Nephron (organoid): Measurements from ENCODE around the gene TRPC4AP.

Experiments
- H3K27ac Mint-ChIP-seq, 3 experiments: 2 replicates each; pipeline ENCODE4 v1.8.0; 2020; ENCODE audit warnings: mixed read lengths in 3 of 3, mild to moderate bottlenecking in 2 of 3, moderate library complexity in 1 of 3
- H3K27me3 Mint-ChIP-seq: 2 replicates; pipeline ENCODE4 v1.8.0; 2021; ENCODE audit warnings: low read depth, mild to moderate bottlenecking, moderate library complexity, mixed read lengths
- H3K36me3 Mint-ChIP-seq: 2 replicates; pipeline ENCODE4 v1.8.0; 2020; ENCODE audit warnings: low read depth, mixed read lengths
- H3K4me1 Mint-ChIP-seq: 2 replicates; pipeline ENCODE4 v1.8.0; 2020; ENCODE audit warnings: mixed read lengths
- H3K4me3 Mint-ChIP-seq, 3 experiments: 2 replicates each; pipeline ENCODE4 v1.8.0; 2020; ENCODE audit warnings: mild to moderate bottlenecking in 3 of 3, mixed read lengths in 3 of 3, moderate library complexity in 2 of 3
- H3K9me3 Mint-ChIP-seq: 2 replicates; pipeline ENCODE4 v1.8.0; 2020; ENCODE audit warnings: mixed read lengths
- TF ChIP-seq, protein P1 (sequence below), 3 experiments: fragments of 200-600 bp; sonication (generic); IDR thresholded peaks; one replicate each; pipeline ENCODE4 v1.5.0; 2021; ENCODE audit warnings: antibody characterized with exemption in 3 of 3; ENCODE audit not compliant: unreplicated experiment in 3 of 3

The TRPC4AP gene, protein sequence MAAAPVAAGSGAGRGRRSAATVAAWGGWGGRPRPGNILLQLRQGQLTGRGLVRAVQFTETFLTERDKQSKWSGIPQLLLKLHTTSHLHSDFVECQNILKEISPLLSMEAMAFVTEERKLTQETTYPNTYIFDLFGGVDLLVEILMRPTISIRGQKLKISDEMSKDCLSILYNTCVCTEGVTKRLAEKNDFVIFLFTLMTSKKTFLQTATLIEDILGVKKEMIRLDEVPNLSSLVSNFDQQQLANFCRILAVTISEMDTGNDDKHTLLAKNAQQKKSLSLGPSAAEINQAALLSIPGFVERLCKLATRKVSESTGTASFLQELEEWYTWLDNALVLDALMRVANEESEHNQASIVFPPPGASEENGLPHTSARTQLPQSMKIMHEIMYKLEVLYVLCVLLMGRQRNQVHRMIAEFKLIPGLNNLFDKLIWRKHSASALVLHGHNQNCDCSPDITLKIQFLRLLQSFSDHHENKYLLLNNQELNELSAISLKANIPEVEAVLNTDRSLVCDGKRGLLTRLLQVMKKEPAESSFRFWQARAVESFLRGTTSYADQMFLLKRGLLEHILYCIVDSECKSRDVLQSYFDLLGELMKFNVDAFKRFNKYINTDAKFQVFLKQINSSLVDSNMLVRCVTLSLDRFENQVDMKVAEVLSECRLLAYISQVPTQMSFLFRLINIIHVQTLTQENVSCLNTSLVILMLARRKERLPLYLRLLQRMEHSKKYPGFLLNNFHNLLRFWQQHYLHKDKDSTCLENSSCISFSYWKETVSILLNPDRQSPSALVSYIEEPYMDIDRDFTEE

DNA sequence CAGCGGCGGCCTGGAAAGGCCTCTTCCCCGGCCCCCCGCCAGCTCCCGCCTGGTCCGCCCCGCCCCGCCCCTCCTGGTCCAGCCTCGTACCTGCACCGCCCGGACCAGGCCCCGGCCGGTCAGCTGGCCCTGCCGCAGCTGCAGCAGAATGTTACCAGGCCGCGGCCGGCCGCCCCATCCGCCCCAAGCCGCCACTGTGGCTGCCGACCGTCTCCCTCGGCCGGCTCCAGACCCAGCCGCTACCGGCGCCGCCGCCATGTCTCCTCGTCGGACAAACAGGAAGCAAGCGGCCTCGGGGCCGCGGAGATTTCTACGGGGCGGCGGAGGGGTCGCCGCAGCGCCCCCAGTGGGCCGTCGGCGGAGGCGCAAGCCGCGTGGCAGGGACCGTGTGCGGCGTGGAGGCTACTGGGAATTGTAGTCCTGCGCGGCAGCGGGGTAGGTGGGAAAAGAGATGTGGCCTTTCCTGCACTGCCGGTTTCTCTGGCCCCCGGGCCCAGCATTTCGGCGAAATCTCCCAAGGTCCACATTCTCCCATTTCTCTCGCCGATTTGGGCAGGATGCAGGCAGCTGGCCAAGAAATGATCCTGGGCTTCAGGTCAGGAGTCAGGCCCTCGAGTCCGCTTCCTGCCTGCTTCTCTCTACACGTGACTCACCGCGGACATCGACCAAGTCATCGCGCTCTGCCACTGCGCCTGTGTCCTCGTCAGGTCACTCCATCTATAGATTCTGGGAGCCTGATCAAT is at the start of gene TRPC4AP:
TSS of gene TRPC4AP (minus strand) at position 284 of the 743 bp plus-strand sequence. CDS start at position 258, 26 bp downstream.
- H3K9me3 Mint-ChIP-seq: no peaks in the 10 kb centered on the region
- H3K27ac Mint-ChIP-seq: peak within 1 kb of the TSS; percentile 86 to 98 (median 96)
- H3K4me3 Mint-ChIP-seq: peak within 1 kb of the TSS; percentile 90 to 99 (median 92)
- TF ChIP-seq, protein P1, sequence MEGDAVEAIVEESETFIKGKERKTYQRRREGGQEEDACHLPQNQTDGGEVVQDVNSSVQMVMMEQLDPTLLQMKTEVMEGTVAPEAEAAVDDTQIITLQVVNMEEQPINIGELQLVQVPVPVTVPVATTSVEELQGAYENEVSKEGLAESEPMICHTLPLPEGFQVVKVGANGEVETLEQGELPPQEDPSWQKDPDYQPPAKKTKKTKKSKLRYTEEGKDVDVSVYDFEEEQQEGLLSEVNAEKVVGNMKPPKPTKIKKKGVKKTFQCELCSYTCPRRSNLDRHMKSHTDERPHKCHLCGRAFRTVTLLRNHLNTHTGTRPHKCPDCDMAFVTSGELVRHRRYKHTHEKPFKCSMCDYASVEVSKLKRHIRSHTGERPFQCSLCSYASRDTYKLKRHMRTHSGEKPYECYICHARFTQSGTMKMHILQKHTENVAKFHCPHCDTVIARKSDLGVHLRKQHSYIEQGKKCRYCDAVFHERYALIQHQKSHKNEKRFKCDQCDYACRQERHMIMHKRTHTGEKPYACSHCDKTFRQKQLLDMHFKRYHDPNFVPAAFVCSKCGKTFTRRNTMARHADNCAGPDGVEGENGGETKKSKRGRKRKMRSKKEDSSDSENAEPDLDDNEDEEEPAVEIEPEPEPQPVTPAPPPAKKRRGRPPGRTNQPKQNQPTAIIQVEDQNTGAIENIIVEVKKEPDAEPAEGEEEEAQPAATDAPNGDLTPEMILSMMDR (IDR thresholded peaks at IDR 0.05; ENCODE audit: unreplicated experiment in 3 of 3): peak; percentile 96 to 99 (median 99)
- peaks cover 46% of the 10 kb centered on the region for H3K4me1 Mint-ChIP-seq
- H3K36me3 Mint-ChIP-seq: peaks cover 8% of the 10 kb centered on the region
- H3K27me3 Mint-ChIP-seq: no peaks in the 10 kb centered on the region

DNA sequence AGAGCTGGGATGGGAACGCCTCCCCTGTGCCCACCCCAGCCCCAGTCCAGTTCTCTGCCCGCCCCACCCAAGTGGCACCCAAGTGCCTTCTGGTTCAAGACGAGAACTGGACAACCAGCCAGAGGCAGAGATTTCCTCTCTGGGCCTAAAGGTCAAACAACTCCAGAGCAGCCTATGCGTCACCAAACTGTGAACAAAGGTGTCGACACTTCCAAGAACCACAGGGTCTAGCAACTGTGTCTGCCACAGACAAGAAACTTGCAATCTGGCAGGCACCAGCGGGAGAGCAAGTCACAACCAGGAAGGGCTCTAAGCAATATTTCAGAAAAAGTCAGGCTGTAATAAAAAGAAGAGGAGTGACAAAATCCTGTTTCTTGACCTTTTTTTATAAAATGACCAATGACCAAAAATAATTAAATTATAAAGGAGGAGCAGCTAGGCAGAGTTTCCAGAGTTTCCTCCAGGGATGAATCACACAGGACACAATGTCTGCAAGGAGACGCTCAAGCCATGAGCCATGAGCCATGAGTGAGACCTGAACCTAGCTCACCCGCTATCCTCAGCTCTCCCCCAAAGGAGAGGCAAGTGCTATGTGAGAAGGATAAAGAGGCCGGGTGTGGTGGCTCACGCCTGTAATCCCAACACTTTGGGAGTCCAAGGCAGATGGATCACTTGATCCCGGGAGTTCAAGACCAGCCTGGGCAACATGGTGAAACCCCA is 43.4 kb upstream of the TRPC4AP start:
- H3K36me3 Mint-ChIP-seq: peaks cover 24% of the 10 kb centered on the region
- TF ChIP-seq, protein P1 (IDR thresholded peaks at IDR 0.05; ENCODE audit: unreplicated experiment in 3 of 3): no peak
- H3K27me3 Mint-ChIP-seq: no peaks in the 10 kb centered on the region
- no peak overlapping the region for H3K27ac Mint-ChIP-seq
- H3K4me3 Mint-ChIP-seq: no peak overlapping the region
- H3K4me1 Mint-ChIP-seq: no peaks in the 10 kb centered on the region
- H3K9me3 Mint-ChIP-seq: no peaks in the 10 kb centered on the region

DNA sequence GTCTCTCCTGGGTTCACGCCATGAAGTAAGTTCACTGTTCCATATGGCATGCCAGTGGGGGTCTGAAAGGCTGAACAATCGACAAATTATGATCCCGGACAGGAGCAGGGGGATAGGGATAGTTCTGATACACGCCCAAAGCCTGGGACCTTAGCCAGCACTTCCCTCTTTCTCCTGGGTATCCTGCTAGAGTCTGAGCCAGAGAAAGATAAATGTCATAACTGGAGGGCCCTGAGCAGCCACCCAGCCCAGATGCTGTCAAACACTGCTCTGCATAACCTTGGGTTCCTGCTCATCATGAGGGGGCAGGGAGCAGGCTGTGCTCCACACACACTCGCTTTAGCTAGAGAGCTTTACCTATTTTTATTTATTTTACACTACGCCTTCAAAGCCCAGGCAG is 42.3 kb upstream of the TRPC4AP start:
- Mint-ChIP-seq H3K9me3 (no peaks in the 10 kb centered on the region), H3K36me3 (peaks cover 32% of the 10 kb centered on the region), H3K27me3 (no peaks in the 10 kb centered on the region), H3K4me1 (no peaks in the 10 kb centered on the region), H3K4me3 (no peak overlapping the region), H3K27ac (no peak overlapping the region)
- TF ChIP-seq, protein P1 (IDR thresholded peaks at IDR 0.05; ENCODE audit: unreplicated experiment in 3 of 3): no peak

DNA sequence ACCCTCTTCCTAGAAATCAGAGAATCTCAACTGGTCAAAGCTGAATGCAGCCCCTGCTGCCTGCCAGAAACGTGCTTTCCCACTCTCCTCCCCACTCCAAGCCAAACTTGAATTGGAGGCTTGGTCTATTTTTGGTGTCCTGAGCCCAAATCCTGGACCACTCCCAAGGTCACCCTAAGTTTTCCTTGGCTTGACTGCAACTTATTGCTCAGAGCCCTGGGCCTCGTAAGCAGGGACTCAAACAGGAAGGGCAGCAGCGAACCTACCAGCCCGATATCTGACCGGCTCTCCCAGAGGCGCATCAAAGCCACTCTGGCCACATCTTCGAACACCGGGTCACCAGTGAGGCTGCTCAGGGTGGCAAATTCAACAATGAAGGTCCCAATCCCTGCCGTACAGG is 41.9 kb upstream of the TRPC4AP start:
- TF ChIP-seq, protein P1 (IDR thresholded peaks at IDR 0.05; ENCODE audit: unreplicated experiment in 3 of 3): no peak
- Mint-ChIP-seq H3K4me3 (no peak overlapping the region), H3K9me3 (no peaks in the 10 kb centered on the region), H3K4me1 (no peaks in the 10 kb centered on the region), H3K27ac (no peak overlapping the region), H3K36me3 (peaks cover 32% of the 10 kb centered on the region), H3K27me3 (no peaks in the 10 kb centered on the region)

DNA sequence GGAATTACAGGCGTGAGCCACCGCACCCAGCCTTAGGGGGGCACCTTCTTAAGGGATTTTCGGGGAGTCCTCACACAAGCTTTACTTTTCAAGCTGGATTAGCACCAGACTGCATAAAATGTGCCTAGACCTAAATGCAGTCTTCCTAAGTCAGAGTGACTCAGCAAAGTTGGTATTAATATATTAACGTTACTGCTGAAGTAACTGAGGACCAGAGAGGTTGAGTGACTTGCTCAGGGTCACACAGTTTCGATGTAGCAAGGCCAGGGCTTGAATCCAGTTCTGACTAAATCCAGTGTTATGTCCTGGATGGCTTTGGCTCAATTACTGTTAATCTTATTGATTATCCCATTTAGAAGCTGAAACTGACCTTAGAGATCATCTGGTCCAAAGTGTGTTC is 41.1 kb upstream of the TRPC4AP start:
- H3K27ac Mint-ChIP-seq: no peak overlapping the region
- no peaks in the 10 kb centered on the region for H3K4me1 Mint-ChIP-seq
- H3K9me3 Mint-ChIP-seq: no peaks in the 10 kb centered on the region
- TF ChIP-seq, protein P1 (IDR thresholded peaks at IDR 0.05; ENCODE audit: unreplicated experiment in 3 of 3): no peak
- H3K4me3 Mint-ChIP-seq: no peak overlapping the region
- peaks cover 32% of the 10 kb centered on the region for H3K36me3 Mint-ChIP-seq
- no peaks in the 10 kb centered on the region for H3K27me3 Mint-ChIP-seq
